HepG2 (cell line): Measurements from ENCODE around the gene SLC23A3. TPM values are rescaled to one million over a fixed set of nuclear protein-coding genes. Genes with fewer than 3 reads are reported as not detected.
A peak's percentile ranks its signal among the peaks of the same experiment; 100 is the strongest.

Experiments used
- GTF2F1 ChIP-seq: fragments of 150-350 bp; IDR thresholded peaks from 2 replicates; pipeline ENCODE4 v1.6.1; 2014; ENCODE audit warnings: low read length
- HOXA3 ChIP-seq: sonication (generic); formaldehyde crosslinking; IDR thresholded peaks from 2 replicates; pipeline ENCODE4 v1.5.0; 2020; ENCODE audit warnings: missing genetic modification reagents
- TBP ChIP-seq: sonication (generic); formaldehyde crosslinking; IDR thresholded peaks from 2 replicates; pipeline ENCODE4 v1.5.0; 2020; ENCODE audit warnings: missing genetic modification reagents
- TCF12 ChIP-seq, 2 experiments: fragments of 450-650 bp in 1 of 2; sonication (generic) in 1 of 2; formaldehyde crosslinking in 1 of 2; IDR thresholded peaks; 2 replicates each; pipeline versions ENCODE4 v1.6.1 to v1.8.0; 2017 to 2022; ENCODE audit warnings: antibody characterized with exemption in 1 of 2, mild to moderate bottlenecking in 1 of 2, missing genetic modification reagents in 1 of 2, moderate library complexity in 1 of 2
- ZFP37 ChIP-seq: sonication (generic); formaldehyde crosslinking; IDR thresholded peaks from 2 replicates; pipeline ENCODE4 v1.4.0; 2020; ENCODE audit warnings: missing genetic modification reagents, borderline replicate concordance
- ZFP82 ChIP-seq: sonication (generic); formaldehyde crosslinking; IDR thresholded peaks from 2 replicates; pipeline ENCODE4 v1.5.1; 2020; ENCODE audit warnings: mild to moderate bottlenecking, missing genetic modification reagents, borderline replicate concordance
- ZMYM2 ChIP-seq: sonication (generic); formaldehyde crosslinking; IDR thresholded peaks from 2 replicates; pipeline ENCODE4 v1.8.0; 2022; ENCODE audit warnings: mild to moderate bottlenecking, missing genetic modification reagents
- ZNF350 ChIP-seq: sonication (generic); formaldehyde crosslinking; IDR thresholded peaks from 2 replicates; pipeline ENCODE4 v1.4.0; 2020; ENCODE audit warnings: mild to moderate bottlenecking, low read depth, missing genetic modification reagents, borderline replicate concordance
- ZNF543 ChIP-seq: sonication (generic); formaldehyde crosslinking; IDR thresholded peaks from 2 replicates; pipeline ENCODE4 v1.4.0; 2020; ENCODE audit warnings: mild to moderate bottlenecking, missing genetic modification reagents
- ZNF83 ChIP-seq: sonication (generic); formaldehyde crosslinking; IDR thresholded peaks from 2 replicates; pipeline ENCODE4 v1.4.0; 2020; ENCODE audit warnings: missing genetic modification reagents, mild to moderate bottlenecking, borderline replicate concordance
- ZNF839 ChIP-seq: sonication (generic); formaldehyde crosslinking; IDR thresholded peaks from 2 replicates; pipeline ENCODE4 v1.4.0; 2020; ENCODE audit warnings: missing genetic modification reagents, mild to moderate bottlenecking, borderline replicate concordance
- ZZZ3 ChIP-seq: sonication (generic); formaldehyde crosslinking; IDR thresholded peaks from 2 replicates; pipeline ENCODE4 v1.4.0; 2020; ENCODE audit warnings: missing genetic modification reagents, mild to moderate bottlenecking, borderline replicate concordance
- polyA plus RNA-seq, 8 experiments: library from polyadenylated mRNA; depleted of rRNA in 3 of 8; stranded (reverse) in 7 of 8; unstranded in 1 of 8; fragments of >200 nt; fragmentation: Illumina TruSeq in 4 of 8; extraction: Trizol in 4 of 8; gene quantifications; 2 replicates each; pipeline versions ENCODE4 v1.2.1 to v1.2.3, GENCODE V29; 2011 to 2016; ENCODE audit warnings: low read depth in 4 of 8, missing spikeins in 1 of 8, mixed read lengths in 1 of 8; ENCODE audit not compliant: insufficient read depth in 1 of 8
- total RNA-seq, 5 experiments: library from RNA; depleted of rRNA; stranded (reverse); fragments of >200 nt; fragmentation: Illumina TruSeq; extraction: Trizol; gene quantifications; 2 replicates each; pipeline ENCODE4 v1.2.3, GENCODE V29; 2016; ENCODE audit warnings: low read depth in 1 of 5
- TF ChIP-seq, protein P1 (sequence below): sonication (generic); formaldehyde crosslinking; IDR thresholded peaks from 2 replicates; pipeline ENCODE4 v1.5.0; 2020; ENCODE audit warnings: missing genetic modification reagents
- TF ChIP-seq, protein P2 (sequence below): IDR thresholded peaks from 2 replicates; pipeline ENCODE4 v1.6.1; 2016; ENCODE audit warnings: missing compliant biosample characterization, missing genetic modification reagents, borderline replicate concordance
- TF ChIP-seq, protein P3 (sequence below): IDR thresholded peaks from 2 replicates; pipeline ENCODE4 v1.6.1; 2012; ENCODE audit warnings: low read length, improper control_type of control experiment
- TF ChIP-seq, protein P4 (sequence below): sonication (generic); formaldehyde crosslinking; IDR thresholded peaks from 2 replicates; pipeline ENCODE4 v1.4.0; 2020; ENCODE audit warnings: mild to moderate bottlenecking, low read depth, missing genetic modification reagents
- TF ChIP-seq, protein P5 (sequence below): sonication (generic); formaldehyde crosslinking; IDR thresholded peaks from 2 replicates; pipeline ENCODE4 v1.4.0; 2020; ENCODE audit warnings: missing genetic modification reagents

SLC23A3 gene
- total and polyA plus RNA-seq, 2 of the 13 experiments (the other 11 are each of a cell fraction or from before 2014, with no cell fraction given): 0.38 to 0.78 TPM

DNA sequence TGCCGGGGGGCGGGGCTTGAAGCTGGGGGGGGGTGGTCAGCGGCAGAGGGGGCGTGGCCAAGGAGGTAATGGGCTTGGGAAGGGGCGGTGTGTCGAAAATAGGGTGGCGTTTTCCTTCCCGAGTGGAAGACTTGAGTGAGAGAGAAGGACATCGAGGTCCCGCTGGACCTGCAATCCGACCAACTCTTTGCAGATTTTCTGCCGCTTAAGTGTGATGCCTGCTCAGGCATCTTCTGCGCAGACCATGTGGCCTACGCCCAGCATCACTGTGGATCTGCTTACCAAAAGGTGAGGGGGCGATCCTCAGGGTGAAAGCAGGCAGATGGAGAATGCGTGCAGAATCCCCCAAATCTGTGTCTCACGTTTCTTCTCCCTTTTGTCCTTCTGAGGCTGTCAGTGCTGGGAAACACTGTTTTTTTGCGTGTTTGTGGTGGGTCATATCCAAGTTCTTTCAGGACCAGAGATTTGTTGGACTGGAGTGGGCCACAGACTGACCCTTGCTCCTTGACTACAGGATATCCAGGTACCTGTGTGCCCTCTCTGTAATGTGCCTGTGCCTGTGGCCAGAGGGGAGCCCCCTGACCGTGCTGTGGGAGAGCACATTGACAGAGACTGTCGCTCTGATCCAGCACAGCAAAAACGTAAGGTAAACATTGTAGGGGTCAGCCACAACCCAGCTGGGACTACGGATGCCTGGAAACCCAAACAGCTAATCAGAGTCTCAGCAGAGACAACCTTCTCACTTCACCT, 37.5 kb upstream of the SLC23A3 start (continued):
- TF ChIP-seq, protein P1, sequence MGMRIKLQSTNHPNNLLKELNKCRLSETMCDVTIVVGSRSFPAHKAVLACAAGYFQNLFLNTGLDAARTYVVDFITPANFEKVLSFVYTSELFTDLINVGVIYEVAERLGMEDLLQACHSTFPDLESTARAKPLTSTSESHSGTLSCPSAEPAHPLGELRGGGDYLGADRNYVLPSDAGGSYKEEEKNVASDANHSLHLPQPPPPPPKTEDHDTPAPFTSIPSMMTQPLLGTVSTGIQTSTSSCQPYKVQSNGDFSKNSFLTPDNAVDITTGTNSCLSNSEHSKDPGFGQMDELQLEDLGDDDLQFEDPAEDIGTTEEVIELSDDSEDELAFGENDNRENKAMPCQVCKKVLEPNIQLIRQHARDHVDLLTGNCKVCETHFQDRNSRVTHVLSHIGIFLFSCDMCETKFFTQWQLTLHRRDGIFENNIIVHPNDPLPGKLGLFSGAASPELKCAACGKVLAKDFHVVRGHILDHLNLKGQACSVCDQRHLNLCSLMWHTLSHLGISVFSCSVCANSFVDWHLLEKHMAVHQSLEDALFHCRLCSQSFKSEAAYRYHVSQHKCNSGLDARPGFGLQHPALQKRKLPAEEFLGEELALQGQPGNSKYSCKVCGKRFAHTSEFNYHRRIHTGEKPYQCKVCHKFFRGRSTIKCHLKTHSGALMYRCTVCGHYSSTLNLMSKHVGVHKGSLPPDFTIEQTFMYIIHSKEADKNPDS (CRISPR knock-in tag): 0 out of 2 replicates have a peak, but pooled peaks have one; percentile 24
- peak; percentile 14; the same call in 1 of the 2 replicates for TF ChIP-seq ZNF350
- no peak for TF ChIP-seq ZFP82 (CRISPR knock-in tag)
- peak; percentile 91; the same call in 1 of the 2 replicates for TF ChIP-seq ZNF83 (CRISPR knock-in tag)
- no peak for TF ChIP-seq GTF2F1
- 0 out of 2 replicates have a peak, but pooled peaks have one; percentile 7 for TF ChIP-seq ZNF839 (CRISPR knock-in tag)
- TF ChIP-seq TBP (CRISPR knock-in tag): no peak
- TF ChIP-seq ZZZ3: no peak
- no peak; the same call in 1 of the 2 replicates for TF ChIP-seq HOXA3 (CRISPR knock-in tag)
- TF ChIP-seq ZFP37 (CRISPR knock-in tag): no peak; the same call in 1 of the 2 replicates
- TF ChIP-seq, protein P2, sequence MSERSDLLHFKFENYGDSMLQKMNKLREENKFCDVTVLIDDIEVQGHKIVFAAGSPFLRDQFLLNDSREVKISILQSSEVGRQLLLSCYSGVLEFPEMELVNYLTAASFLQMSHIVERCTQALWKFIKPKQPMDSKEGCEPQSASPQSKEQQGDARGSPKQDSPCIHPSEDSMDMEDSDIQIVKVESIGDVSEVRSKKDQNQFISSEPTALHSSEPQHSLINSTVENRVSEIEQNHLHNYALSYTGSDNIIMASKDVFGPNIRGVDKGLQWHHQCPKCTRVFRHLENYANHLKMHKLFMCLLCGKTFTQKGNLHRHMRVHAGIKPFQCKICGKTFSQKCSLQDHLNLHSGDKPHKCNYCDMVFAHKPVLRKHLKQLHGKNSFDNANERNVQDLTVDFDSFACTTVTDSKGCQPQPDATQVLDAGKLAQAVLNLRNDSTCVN (CRISPR knock-in tag): no peak
- TF ChIP-seq TCF12 (IDR thresholded peaks at IDR 0.05): no peak
- no peak for TF ChIP-seq TCF12 (CRISPR knock-in tag; IDR thresholded peaks at IDR 0.05)
- no peak for TF ChIP-seq ZMYM2 (CRISPR knock-in tag)
- TF ChIP-seq, protein P3, sequence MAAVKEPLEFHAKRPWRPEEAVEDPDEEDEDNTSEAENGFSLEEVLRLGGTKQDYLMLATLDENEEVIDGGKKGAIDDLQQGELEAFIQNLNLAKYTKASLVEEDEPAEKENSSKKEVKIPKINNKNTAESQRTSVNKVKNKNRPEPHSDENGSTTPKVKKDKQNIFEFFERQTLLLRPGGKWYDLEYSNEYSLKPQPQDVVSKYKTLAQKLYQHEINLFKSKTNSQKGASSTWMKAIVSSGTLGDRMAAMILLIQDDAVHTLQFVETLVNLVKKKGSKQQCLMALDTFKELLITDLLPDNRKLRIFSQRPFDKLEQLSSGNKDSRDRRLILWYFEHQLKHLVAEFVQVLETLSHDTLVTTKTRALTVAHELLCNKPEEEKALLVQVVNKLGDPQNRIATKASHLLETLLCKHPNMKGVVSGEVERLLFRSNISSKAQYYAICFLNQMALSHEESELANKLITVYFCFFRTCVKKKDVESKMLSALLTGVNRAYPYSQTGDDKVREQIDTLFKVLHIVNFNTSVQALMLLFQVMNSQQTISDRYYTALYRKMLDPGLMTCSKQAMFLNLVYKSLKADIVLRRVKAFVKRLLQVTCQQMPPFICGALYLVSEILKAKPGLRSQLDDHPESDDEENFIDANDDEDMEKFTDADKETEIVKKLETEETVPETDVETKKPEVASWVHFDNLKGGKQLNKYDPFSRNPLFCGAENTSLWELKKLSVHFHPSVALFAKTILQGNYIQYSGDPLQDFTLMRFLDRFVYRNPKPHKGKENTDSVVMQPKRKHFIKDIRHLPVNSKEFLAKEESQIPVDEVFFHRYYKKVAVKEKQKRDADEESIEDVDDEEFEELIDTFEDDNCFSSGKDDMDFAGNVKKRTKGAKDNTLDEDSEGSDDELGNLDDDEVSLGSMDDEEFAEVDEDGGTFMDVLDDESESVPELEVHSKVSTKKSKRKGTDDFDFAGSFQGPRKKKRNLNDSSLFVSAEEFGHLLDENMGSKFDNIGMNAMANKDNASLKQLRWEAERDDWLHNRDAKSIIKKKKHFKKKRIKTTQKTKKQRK: no peak
- TF ChIP-seq, protein P4, sequence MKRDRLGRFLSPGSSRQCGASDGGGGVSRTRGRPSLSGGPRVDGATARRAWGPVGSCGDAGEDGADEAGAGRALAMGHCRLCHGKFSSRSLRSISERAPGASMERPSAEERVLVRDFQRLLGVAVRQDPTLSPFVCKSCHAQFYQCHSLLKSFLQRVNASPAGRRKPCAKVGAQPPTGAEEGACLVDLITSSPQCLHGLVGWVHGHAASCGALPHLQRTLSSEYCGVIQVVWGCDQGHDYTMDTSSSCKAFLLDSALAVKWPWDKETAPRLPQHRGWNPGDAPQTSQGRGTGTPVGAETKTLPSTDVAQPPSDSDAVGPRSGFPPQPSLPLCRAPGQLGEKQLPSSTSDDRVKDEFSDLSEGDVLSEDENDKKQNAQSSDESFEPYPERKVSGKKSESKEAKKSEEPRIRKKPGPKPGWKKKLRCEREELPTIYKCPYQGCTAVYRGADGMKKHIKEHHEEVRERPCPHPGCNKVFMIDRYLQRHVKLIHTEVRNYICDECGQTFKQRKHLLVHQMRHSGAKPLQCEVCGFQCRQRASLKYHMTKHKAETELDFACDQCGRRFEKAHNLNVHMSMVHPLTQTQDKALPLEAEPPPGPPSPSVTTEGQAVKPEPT (CRISPR knock-in tag): 0 out of 2 replicates have a peak, but pooled peaks have one; percentile 39
- no peak for TF ChIP-seq ZNF543 (CRISPR knock-in tag)
- TF ChIP-seq, protein P5, sequence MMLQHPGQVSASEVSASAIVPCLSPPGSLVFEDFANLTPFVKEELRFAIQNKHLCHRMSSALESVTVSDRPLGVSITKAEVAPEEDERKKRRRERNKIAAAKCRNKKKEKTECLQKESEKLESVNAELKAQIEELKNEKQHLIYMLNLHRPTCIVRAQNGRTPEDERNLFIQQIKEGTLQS (CRISPR knock-in tag): no peak
